GM21423 (cell line): ENCODE data around the gene SRP68.
"Not testable (repeated sequence)": the region's sequence is repeated elsewhere in the genome, so short reads cannot be mapped to it uniquely, and the experiment has no call there.

ENCODE experiments used
- ATAC-seq: cut with Tn5 transposase; IDR thresholded peaks from one replicate; pipeline ENCODE4 v1.9.1; 2021; ENCODE audit warnings: mild to moderate bottlenecking, moderate library complexity; ENCODE audit not compliant: unreplicated experiment

Gene SRP68

GRCh38 chr17:76090517-76091129 lies 18.3 kb upstream of the SRP68 start:
- no peak for ATAC-seq

GRCh38 chr17:76089680-76090516 lies 17.6 kb upstream of the SRP68 start:
- no peak for ATAC-seq

DNA sequence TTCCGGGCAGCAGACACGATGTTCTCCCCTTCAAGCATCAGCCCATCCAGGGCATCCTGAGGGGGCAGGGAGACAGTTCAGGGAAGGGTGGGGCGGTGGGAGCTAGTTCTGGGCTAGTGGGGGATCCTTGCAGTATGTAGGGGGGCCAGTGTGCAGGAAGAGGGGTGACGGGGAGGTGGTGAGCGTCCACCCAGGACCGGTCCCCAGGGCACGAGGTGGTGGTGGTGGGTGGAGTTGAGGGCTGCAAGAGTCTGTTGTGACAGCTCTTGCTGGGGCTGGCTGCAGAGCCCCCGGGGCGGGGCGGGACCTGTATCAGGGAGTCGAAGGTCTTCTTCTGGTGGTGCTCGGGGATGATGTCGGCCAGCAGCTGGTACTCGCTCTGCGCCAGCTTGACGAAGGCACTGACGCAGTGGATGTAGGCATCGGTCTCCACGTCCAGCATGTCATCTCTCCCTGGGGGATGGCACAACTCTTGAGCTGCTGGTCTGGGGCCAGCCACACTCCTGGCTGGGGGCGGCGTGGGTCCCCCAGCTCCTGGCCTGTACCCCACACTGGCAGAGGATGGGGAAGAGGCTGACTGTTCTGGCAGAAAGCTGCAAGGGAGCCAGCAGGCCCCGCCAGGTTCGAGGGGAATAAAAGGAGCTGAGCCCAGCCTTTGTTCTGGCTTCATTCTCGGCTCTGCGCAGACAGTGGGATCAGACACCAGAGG lies 16.7 kb upstream of the SRP68 start:
- ATAC-seq, result no peak

DNA sequence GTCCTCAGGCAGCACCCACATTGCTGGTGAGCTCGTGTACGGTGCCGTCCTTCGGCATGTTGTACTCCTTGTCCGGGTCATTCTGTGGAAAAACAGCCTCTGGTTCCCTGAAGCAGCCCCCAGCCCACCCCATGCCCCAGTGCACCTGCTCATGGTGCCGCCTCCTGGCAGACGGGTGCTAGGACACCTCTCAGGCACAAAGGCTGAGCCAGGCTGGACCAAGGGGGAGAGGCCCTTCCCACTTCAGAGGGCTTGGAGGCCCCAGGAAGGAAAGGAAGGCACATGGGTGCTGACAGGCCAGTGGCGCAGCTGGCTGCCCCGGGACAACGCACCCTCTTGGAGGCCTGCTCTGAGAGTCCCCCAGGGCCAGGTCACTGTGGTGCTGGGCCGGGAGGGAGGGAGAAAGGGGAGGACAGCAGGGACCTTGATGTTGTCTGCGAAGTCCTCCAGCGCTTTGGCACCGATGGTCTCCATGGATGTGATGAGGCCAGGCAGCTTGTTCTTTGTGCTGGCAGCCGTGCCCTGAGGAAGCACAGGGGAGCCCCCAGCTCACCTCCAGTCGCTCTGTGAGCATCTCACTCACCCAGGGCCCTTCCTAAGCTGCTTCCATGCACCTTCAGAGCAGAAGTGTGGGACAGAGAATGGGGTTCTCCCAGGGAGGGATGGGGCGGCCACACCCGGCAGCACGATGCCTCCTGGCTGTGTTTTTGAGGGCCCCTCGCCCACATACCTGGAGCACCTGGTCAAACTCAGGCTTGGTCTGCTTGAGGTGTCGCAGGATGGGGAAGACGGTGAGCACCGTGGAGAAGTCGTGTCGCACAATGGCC lies 15.9 kb upstream of the SRP68 start:
- no peak for ATAC-seq

- no peak for ATAC-seq
Observed at GRCh38 chr17:76087531-76087930, 15.2 kb upstream of the SRP68 start.

DNA sequence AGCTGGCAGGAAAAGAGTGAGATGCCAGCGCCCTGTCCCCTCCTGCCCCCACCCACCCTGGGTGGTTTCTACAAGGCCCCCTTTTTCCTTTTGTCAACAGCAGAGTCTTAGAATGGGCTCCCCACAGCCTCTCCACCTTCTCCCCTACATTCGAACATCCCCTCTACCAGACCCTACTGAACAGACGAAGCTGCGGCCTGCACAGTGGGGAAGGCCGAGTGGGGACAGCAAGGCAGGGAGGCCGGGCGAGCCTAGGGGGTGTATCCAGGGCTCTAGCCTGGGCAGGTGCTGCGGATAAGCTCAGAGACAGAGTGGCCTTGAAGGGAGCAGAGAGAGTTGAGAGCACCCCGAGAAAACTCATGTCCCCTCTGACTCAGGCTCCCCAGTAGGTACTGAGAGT lies 14.1 kb upstream of the SRP68 start:
- ATAC-seq, result no peak

GRCh38 chr17:76085731-76086366 lies 13.5 kb upstream of the SRP68 start:
- ATAC-seq, result no peak

- no peak for ATAC-seq
Observed at GRCh38 chr17:76085066-76085730, 12.9 kb upstream of the SRP68 start.

DNA sequence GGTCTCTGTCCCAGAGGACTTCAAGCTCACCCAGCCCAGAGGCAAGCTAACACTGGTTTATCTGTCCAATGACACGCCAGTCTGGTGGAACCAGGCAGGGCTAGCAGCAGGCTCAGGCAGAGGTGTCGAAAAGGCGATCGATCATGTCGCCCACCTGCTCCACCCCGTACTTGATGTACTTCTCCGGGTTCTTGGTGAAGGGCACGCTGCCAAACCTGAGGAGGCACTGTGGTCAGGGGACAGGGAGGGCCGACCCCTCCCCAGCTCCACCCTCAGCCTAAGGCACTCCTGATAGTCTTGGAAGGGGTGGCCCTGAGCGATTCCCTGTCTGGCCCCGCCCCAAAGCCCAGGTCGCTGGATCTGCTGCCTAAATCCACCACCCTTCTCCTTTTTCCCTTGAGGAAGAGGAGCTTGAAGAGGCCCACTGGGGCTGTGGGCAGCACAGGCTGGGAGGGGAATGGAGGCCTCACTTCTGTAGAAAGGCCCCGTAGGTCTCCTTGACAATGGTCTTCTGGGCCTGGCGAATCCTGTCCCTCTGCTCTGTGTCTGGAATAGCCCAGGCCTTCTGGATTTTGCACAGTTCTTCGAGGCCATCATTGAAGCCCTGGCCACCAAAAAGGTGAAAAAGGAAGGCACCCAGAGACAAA lies 11.3 kb upstream of the SRP68 start:
- ATAC-seq, result no peak

GRCh38 chr17:76082326-76083251 lies 10.3 kb upstream of the SRP68 start:
- ATAC-seq, result no peak

DNA sequence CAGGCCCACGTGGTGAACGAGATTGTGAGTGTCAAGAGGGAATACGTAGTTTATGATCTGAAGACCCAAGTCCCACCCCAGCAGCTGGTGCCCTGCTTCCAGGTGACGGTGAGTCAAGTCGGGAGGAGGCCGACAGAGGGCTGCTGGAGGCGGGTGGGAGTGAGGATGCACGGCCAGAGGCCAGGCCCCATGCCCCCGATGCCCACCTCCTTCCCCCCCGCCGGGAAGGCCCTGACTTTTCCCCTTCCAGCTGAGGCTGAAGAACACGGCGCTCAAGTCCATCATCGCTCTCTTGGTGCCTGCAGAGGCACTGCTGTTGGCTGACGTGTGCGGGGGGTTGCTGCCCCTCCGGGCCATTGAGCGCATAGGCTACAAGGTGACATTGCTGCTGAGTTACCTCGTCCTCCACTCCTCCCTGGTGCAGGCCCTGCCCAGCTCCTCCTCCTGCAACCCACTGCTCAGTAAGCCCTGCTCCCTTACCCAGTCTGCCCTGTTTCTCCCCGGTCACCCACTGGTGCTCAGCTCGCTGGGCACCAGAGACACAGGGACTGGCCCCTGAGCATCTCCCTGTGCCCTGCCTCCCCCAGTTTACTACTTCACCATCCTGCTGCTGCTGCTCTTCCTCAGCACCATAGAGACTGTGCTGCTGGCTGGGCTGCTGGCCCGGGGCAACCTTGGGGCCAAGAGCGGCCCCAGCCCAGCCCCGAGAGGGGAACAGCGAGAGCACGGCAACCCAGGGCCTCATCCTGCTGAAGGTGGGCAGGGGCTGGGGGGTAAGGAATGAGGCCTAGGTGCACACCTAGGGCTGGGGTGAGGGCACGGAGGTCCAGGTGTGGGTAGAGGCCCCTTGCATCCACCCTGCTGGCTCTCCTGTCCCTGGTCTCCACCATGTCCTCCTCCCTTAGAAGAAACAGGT lies 9.2 kb upstream of the SRP68 start:
- no peak for ATAC-seq

DNA sequence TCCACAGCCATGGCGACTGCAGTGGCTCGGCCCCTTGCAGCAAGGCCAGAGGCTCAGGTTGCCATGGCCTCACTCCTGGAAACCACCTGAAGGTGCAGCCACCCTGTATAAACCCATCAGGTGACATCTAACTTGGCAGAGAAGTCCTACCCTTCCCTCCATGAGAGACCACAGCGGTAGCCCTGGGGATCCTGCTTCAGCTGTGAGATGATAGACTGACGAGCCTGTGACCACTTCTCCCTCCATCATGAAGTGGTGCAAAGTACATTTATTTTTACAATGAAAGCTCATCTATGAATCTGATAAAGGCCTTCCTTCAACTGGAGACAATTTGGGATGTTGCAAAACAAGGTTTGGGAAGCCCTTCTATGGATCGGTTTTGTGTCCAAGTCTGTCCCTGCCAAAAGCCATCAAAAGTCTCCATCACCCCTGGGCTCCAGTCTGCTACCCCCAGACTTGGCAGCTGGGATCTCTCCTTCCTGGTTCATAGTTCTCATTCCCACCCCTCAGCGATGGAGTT lies 8.5 kb upstream of the SRP68 start:
- no peak for ATAC-seq

DNA sequence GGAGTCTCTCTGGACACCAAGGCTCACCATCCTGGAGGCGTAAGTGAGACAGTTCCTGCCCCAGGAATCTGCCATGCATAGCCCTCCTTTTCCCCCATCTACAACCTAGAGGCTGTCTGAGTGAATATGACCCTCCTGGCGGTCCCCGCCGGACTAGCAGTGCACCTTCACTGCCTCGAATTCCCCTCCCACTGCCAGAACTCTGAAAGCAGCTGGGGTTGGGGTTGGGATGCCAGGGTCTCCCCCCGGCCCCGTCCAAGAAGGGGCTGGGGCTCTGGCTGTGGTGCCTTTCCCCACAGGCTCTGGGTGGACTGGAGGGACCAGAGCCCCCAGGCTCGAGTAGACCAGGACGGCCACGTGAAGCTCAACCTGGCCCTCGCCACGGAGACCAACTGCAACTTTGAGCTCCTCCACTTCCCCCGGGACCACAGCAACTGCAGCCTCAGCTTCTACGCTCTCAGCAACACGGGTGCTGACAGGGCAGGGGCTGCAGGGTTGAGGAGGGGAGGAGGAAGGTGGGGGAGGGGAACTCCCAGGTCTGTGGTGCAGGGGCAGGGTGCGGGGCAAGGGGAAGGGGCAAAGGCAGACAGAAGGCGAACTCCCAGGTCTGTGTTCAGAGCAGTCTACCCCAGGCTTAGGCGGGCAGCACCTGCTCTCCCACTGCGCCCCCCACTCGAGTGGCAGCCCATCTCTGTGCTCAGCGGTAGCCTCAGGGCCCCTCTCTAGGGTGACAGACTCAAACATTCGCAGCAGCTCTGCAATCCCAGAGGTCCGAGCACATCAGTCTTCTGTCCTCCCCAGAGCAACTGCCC lies 7.8 kb upstream of the SRP68 start:
- ATAC-seq, result no peak

- ATAC-seq, result no peak
Observed at GRCh38 chr17:76079535-76079955, 7.2 kb upstream of the SRP68 start.

DNA sequence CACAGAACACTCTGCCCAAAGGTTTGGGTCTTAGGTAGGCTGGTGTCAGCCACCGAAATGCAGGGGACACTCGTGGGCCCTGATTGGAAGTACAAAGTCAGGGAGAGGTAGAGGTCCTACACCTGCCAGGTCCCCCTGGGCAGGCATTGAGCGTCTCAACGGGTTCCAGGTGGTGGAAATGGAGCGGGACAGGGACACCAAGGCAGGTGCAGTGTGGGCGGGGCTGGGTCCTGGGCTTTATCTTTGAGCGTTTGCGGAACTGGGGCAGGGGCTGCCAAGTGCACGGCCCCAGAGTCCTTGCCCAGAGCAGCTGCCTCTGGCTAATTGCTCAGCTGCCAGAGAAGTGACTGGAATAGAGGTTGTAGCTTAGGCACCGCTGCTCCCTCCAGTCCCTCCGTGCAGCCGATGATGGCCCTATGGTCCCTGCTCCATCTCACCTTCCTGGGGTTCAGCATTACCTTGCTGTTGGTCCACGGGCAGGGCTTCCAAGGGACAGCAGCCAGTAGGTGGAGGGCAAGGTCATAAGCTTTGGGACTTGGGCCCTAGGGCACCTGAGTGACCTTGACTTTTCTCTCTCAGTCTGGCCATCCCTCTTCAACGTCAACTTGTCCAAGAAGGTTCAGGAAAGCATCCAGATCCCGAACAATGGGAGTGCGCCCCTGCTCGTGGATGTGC lies 6.7 kb upstream of the SRP68 start, which contains the start of gene ZACN:
Gene ZACN, plus strand, starts transcription at position 323 of the 675 bp plus-strand sequence. Its CDS starts 83 bp downstream, at position 406.
- no peak for ATAC-seq

DNA sequence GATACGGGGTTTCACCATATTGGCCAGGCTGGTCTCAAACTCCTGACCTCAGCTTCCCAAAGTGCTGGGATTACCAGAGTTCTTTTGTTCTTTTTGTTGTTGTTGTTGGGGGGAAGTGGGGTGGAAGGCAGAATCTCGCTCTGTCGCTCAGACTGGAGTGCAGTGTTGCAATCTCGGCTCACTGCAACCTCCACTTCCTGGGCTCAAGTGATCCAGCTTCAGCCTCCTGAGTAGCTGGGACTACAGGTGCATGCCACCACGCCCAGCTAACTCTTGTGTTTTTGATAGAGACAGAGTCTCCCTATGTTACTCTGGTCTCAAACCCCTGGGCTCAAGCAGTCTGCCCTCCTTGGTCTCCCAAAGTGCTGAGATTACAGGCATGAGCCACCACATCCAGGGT lies 6.1 kb upstream of the SRP68 start:
- ATAC-seq, result not testable (repeated sequence)
